GM18511 (cell line): ENCODE results near the gene GLRX5.
"Not testable (repeated sequence)": the region's sequence is repeated elsewhere in the genome, so short reads cannot be mapped to it uniquely, and the experiment has no call there.

ENCODE experiments used
- ATAC-seq: cut with Tn5 transposase; IDR thresholded peaks from one replicate; pipeline ENCODE4 v1.9.1; 2021; ENCODE audit warnings: mild to moderate bottlenecking, moderate library complexity; ENCODE audit not compliant: unreplicated experiment

The GLRX5 gene

DNA sequence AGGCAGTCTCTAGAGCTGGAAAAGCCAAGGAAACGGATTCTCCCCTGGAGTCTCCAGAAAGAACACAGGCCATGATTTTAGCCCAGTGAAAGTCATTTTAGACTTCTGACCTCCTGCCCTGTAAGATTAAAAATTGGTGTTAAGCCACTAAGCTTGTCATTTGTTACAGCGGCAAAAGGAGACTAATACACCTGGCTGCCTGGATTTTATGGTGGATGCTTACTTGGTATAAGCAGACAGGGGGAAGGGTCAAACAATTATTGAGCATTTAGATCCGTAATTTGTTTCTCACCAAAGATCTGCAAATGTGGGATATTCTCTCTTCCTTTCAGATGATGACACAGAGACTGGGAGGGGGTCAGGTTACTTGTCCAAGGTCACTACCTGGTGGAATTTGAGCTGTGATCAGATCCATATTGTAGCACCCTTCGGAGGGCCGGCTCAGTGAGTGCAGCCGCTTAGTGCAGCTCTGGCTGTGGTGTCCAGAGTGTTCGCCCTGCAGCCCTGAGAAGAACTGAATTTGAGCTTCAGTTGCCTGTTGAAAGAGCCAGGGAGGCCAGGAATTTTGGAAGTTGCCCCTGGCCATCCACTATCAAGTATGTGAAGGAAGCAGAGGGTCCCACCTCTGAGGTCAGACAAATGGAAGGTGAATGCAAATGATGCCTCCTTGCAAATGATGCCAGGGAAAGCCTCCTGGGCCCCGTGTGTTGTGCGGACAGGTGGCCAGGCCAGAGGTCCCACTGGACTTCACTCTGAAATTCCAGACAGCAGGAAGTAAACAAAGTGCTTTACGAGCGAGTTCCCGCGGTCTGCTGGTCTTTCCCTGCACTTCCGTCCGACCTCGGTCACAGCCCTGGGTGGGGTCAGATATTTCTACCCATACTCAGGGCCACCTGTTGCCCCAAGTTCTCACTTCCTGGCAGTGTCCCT lies 15.1 kb downstream of the GLRX5 start:
- no peak for ATAC-seq

DNA sequence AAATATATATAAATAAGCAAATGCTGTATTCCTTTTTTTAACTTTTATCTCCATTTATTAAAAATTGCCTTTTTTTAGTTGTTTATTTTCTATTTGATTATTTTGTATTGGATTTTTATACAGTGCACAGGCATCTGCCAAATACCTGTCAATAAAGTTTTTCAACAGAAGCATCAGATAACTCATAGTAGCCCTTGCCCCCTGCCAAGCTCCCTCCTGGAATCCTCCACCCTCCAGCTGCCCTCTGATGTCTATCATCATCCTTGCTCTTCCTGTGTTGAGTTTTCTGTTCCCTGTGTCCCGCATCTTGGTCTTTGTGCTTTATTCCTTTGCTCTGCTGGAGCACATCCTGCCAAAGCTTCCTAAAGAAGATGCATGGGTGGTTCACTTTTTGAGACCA lies 16.6 kb downstream of the GLRX5 start:
- no peak for ATAC-seq

DNA sequence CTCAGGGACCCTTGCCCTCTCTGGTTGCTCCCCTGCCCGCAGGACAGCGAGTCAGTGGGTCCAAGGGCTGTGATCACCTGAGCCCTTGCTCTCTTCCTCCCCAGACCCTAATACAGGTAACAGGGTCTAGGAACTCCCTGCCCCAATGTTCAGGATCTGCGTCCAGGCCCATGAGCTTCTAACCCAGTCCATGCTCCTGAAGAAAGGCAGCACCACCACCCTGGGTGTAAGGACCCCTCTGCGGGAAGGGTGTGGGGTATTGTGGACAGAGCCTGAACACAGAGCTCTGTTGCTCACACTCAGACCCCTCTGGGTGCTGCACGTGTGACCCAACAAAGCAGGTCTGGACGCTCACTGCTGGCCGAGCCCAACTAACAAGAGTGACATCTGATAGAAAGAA lies 18.3 kb downstream of the GLRX5 start:
- no peak for ATAC-seq

DNA sequence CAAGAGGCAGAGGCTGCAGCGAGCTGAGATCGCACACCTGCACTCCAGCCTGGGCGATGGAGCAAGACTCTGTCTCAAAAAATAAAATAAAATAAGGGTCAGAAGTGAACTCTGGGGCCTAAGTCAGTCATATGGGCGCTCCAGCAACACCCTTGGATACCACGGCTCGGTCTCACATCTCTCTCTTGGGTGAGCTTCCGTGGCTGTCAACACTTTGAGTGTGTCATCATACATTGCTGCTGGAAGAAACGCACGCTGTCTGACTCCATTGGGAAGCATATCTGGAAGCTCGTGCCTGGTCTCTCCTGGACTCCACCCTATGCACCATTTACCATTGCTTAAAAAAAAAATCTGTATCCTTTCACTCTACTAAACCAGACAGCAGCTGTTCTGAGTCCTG lies 20.2 kb downstream of the GLRX5 start:
- no peak for ATAC-seq

- no peak for ATAC-seq
Observed at GRCh38 chr14:95557291-95557690, 22.4 kb downstream of the GLRX5 start.

DNA sequence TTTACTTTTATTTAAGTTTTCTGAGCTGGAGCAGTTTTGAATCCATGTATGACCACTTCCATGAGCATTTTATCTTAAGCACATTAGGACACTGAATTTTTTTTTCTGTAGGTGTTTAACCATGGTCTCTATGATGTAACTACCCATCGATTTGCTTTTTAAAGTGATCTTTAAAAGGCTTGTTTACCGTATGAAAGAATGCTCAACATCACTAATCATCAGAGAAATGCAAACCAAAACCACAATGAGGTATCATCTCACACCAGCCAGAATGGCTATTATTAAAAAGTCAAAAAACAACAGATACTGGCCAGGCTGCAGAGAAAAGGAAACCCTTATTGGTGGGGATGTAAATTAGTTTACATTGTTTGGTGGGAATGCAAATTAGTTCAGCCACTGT lies 23.0 kb downstream of the GLRX5 start:
- no peak for ATAC-seq

- no peak for ATAC-seq
Observed at GRCh38 chr14:95559203-95559602, 24.4 kb downstream of the GLRX5 start.

- ATAC-seq: peak; percentile 95
Observed at GRCh38 chr14:95561001-95561412, 26.2 kb downstream of the GLRX5 start.

DNA sequence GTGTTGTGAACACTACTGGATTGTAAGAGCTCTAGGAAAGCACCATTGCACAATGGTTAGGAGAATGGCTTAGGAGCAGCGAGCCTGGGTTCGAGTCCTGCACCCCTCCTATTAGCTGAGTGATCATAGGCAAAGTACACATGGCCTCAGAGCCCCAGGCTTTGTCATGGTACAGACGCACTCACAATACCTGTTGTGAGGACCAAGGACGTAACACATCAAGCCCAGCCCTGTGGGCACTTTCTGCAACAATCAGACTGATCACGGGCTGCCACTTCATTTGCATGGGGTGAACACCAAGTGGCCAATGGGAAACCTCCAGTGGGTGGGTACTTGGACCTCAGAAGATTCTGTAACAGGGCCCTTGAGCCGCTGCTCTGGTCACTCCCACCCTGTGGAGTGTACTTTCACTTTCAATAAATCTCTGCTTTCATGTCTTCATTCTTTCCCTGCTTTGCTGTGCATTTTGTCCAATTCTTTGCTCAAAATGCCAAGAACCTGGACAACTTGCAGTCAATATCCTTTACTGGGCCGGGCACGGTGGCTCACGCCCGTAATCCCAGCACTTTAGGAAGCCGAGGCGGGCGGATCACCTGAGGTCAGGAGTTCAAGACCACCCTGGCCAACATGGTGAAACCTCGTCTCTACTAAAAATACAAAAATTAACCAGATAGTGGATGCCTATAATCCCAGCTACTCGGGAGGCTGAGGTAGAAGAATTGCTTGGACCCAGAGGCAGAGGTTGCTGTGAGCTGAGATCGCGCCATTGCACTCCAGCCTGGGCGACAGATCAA lies 28.2 kb downstream of the GLRX5 start:
- ATAC-seq: no peak

DNA sequence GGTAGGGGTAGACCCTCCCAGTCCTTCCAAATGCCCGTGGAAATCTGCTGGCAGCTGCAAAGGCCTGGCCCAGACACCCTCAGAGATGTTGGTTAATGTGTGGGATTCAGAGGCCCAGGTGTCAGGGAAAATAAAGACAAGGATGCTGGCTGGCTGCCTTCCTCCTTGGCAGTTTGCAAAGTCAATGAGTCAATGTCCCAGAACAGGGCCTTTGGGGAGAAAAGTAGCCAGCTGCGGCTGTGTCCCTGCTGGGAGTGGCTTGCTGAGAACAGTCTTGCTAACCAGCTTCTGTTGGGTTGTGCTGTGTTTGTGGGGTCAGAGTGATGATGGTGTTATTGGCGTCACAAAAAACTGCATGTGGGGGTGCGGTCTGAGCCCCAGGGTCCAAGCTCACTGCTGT lies 29.2 kb downstream of the GLRX5 start:
- no peak for ATAC-seq

- no peak for ATAC-seq
Observed at GRCh38 chr14:95569440-95569839, 34.6 kb downstream of the GLRX5 start.

GRCh38 chr14:95573313-95573712 lies 38.5 kb downstream of the GLRX5 start:
- no peak for ATAC-seq

- ATAC-seq: no peak
Observed at GRCh38 chr14:95575840-95576473, 41.1 kb downstream of the GLRX5 start.

- peak; percentile 94 for ATAC-seq
Observed at GRCh38 chr14:95577067-95577800, 42.4 kb downstream of the GLRX5 start.

DNA sequence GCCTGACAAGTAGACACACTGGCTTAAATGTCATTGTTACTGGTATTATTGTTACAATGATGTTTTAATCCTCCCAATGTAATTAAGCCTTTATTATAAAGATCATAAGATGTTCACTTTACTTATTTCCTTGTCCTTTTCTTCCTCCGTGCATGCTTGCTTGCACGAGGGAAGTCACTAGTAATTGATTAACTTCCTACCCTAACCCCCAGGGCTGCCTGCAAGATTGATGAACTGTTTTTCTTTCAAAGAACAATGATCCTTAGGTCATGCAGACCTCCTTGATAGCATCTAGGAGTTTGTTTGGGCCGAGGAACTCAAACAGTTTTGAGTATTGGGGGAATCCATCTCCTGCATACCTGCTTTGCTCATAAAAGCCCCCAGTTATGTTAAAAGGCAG lies 43.0 kb downstream of the GLRX5 start:
- peak; percentile 38 for ATAC-seq

DNA sequence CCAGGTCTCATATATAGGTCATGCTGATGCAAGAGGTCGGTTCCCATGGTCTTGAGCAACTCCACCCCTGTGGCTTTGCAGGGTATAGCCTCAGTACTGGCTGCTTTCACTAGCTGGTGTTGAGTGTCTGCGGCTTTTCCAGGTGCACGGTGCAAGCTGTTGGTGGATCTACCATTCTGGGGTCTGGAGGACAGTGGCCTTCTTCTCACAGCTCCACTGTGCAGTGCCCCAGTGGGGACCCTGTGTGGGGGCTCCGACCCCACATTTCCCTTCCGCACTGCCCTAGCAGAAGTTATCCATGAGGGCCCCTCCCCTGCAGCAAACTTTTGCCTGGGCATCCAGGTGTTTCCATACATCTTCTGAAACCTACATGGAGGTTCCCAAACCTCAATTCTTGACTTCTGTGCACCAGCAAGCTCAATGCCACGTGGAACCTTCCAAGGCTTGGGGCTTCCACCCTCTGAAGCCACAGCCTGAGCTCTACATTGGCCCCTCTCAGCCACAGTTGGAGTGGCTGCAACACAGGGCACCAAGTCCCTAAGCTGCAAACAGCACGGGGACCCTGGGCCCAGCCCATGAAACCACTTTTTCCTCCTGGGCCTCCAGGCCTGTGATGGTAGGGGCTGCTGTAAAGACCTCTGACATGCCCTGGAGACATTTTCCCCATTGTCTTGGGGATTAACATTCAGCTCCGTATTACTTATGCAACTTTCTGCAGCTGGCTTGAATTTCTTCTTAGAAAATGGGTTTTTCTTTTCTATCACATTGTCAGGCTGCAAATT lies 49.2 kb downstream of the GLRX5 start:
- ATAC-seq: not testable (repeated sequence)

DNA sequence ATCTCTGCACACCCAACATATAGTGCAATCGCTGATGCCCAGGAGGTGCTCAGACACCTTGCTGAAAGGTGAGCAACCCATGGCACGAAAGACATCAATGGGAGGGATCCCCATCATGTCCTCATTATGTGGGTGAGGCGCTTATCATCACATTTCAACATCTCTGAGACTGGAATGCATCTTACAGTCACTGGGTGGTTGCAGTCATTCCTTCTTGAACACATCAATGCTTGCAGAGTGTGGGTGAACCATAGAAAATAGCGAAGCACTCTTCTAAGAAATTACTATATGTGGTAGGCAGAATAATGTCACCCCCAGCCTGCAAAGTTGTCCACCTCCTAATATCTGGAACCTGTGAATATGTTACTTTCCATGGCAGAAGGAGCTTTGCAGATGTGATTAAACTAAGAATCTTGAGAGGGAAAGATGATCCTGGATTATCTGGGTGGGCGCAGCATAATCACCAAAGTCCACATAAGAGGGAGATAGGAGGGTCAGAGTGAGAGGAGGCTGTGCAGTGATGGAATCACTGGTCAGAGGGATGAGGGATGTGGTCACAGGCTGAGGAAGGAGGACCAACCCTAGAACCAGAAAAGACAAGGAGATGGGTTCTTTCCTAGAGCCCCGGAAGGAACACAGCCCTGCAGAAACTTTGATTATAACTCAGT lies 51.2 kb downstream of the GLRX5 start:
- ATAC-seq: no peak

DNA sequence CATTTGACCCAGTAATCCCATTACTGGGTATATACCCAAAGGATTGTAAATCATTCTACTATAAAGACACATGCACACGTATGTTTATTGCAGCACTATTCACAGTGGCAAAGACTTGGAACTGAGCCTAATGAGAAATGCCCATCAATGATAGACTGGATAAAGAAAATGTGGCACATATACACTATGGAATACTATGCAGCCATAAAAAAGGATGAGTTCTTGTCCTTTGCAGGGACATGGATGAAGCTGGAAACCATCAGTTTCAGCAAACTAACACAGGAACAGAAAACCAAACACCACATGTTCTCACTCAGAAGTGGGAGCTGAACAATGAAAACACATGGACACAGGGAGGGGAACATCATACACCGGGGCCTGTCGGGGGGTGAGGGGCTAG lies 56.3 kb downstream of the GLRX5 start:
- ATAC-seq: not testable (repeated sequence)
